ENCODE results near the gene NTM. TPM values are rescaled to one million over a fixed set of nuclear protein-coding genes. Genes with fewer than 3 reads are reported as not detected.

The NTM gene
- total RNA-seq, 1 donor from 2014 or later: 82.7 TPM

- Mint-ChIP-seq H3K27ac (ENCODE audit: unreplicated experiment) (no peak overlapping the region), H3K4me3 (ENCODE audit: unreplicated experiment) (no peak overlapping the region), H3K4me1 (ENCODE audit: unreplicated experiment) (no peaks in the 10 kb centered on the region), H3K9me3 (ENCODE audit: unreplicated experiment) (no peaks in the 10 kb centered on the region), H3K27me3 (ENCODE audit: unreplicated experiment) (no peaks in the 10 kb centered on the region), H3K36me3 (ENCODE audit: unreplicated experiment) (no peaks in the 10 kb centered on the region)
- TF ChIP-seq CTCF (IDR thresholded peaks at IDR 0.05): no peak
- DNase-seq (ENCODE audit: extremely low spot score, unreplicated experiment): no peak
Observed at GRCh38 chr11:132174362-132175255, 804.2 kb downstream of the NTM start.

GRCh38 chr11:132177106-132177505 lies 806.7 kb downstream of the NTM start:
- Mint-ChIP-seq H3K9me3 (ENCODE audit: unreplicated experiment) (no peaks in the 10 kb centered on the region), H3K36me3 (ENCODE audit: unreplicated experiment) (peaks cover 1% of the 10 kb centered on the region), H3K4me1 (ENCODE audit: unreplicated experiment) (no peaks in the 10 kb centered on the region), H3K27ac (ENCODE audit: unreplicated experiment) (no peak overlapping the region), H3K27me3 (ENCODE audit: unreplicated experiment) (no peaks in the 10 kb centered on the region), H3K4me3 (ENCODE audit: unreplicated experiment) (no peak overlapping the region)
- TF ChIP-seq CTCF (IDR thresholded peaks at IDR 0.05): no peak
- DNase-seq (ENCODE audit: extremely low spot score, unreplicated experiment): no peak

- Mint-ChIP-seq H3K4me1 (ENCODE audit: unreplicated experiment) (no peaks in the 10 kb centered on the region), H3K4me3 (ENCODE audit: unreplicated experiment) (no peak overlapping the region), H3K27me3 (ENCODE audit: unreplicated experiment) (no peaks in the 10 kb centered on the region), H3K36me3 (ENCODE audit: unreplicated experiment) (peaks cover 2% of the 10 kb centered on the region), H3K27ac (ENCODE audit: unreplicated experiment) (no peak overlapping the region), H3K9me3 (ENCODE audit: unreplicated experiment) (no peaks in the 10 kb centered on the region)
- no peak for DNase-seq (ENCODE audit: extremely low spot score, unreplicated experiment)
- TF ChIP-seq CTCF (IDR thresholded peaks at IDR 0.05): no peak
Observed at GRCh38 chr11:132184079-132184478, 813.7 kb downstream of the NTM start.

- Mint-ChIP-seq H3K36me3 (ENCODE audit: unreplicated experiment) (peaks cover 2% of the 10 kb centered on the region), H3K9me3 (ENCODE audit: unreplicated experiment) (no peaks in the 10 kb centered on the region), H3K27me3 (ENCODE audit: unreplicated experiment) (no peaks in the 10 kb centered on the region), H3K4me1 (ENCODE audit: unreplicated experiment) (no peaks in the 10 kb centered on the region), H3K27ac (ENCODE audit: unreplicated experiment) (no peak overlapping the region), H3K4me3 (ENCODE audit: unreplicated experiment) (no peak overlapping the region)
- DNase-seq (ENCODE audit: extremely low spot score, unreplicated experiment): no peak
- TF ChIP-seq CTCF (IDR thresholded peaks at IDR 0.05): no peak
Observed at GRCh38 chr11:132185726-132186592, 815.5 kb downstream of the NTM start.

GRCh38 chr11:132186699-132187098 lies 816.3 kb downstream of the NTM start:
- Mint-ChIP-seq H3K4me1 (ENCODE audit: unreplicated experiment) (no peaks in the 10 kb centered on the region), H3K36me3 (ENCODE audit: unreplicated experiment) (peaks cover 2% of the 10 kb centered on the region), H3K9me3 (ENCODE audit: unreplicated experiment) (no peaks in the 10 kb centered on the region), H3K4me3 (ENCODE audit: unreplicated experiment) (no peak overlapping the region), H3K27ac (ENCODE audit: unreplicated experiment) (no peak overlapping the region), H3K27me3 (ENCODE audit: unreplicated experiment) (no peaks in the 10 kb centered on the region)
- peak; percentile 29 for TF ChIP-seq CTCF (IDR thresholded peaks at IDR 0.05)
- DNase-seq (ENCODE audit: extremely low spot score, unreplicated experiment): no peak

Data from osteocyte (in vitro differentiated cells).